WI38 (cell line): ENCODE results near the gene PARD3.
"Not testable (repeated sequence)": the region's sequence is repeated elsewhere in the genome, so short reads cannot be mapped to it uniquely, and the experiment has no call there.

Experiments used
- H3K4me3 ChIP-seq: 2 replicates; pipeline ENCODE4 v1.5.1; 2011; ENCODE audit warnings: low read depth, mild to moderate bottlenecking, control low read depth, low read length
- CTCF ChIP-seq: IDR thresholded peaks from 2 replicates; pipeline ENCODE4 v1.5.1; 2012; ENCODE audit warnings: low read depth, mild to moderate bottlenecking, control low read depth, low read length

PARD3 gene

GRCh38 chr10:34359435-34359813 is 455.7 kb downstream of the PARD3 start:
- TF ChIP-seq CTCF: no peak
- no peak overlapping the region for H3K4me3 ChIP-seq

GRCh38 chr10:34358729-34359434 is 456.2 kb downstream of the PARD3 start:
- no peak for TF ChIP-seq CTCF
- no peak overlapping the region for H3K4me3 ChIP-seq

GRCh38 chr10:34356463-34356862 is 458.6 kb downstream of the PARD3 start:
- no peak overlapping the region for H3K4me3 ChIP-seq
- no peak for TF ChIP-seq CTCF

GRCh38 chr10:34353530-34353929 is 461.6 kb downstream of the PARD3 start:
- H3K4me3 ChIP-seq: not testable (repeated sequence)

- H3K4me3 ChIP-seq: not testable (repeated sequence)
Measured at GRCh38 chr10:34352599-34353204, 462.4 kb downstream of the PARD3 start.

- TF ChIP-seq CTCF: no peak
- no peak overlapping the region for H3K4me3 ChIP-seq
Measured at GRCh38 chr10:34351161-34351560, 463.9 kb downstream of the PARD3 start.

GRCh38 chr10:34348917-34349485 is 466.1 kb downstream of the PARD3 start:
- H3K4me3 ChIP-seq: no peak overlapping the region
- no peak for TF ChIP-seq CTCF

- TF ChIP-seq CTCF: no peak
- H3K4me3 ChIP-seq: no peak overlapping the region
Measured at GRCh38 chr10:34348021-34348420, 467.1 kb downstream of the PARD3 start.
